Keratinocyte (primary cell): Measurements from ENCODE around the gene MS4A15. TPM values are rescaled to one million over a fixed set of nuclear protein-coding genes. Genes with fewer than 3 reads are reported as not detected.

ENCODE experiments used
- DNase-seq: peaks from one replicate; pipeline ENCODE4 v3.0.0-alpha.2; 2011; ENCODE audit warnings: low read depth, missing footprints, low spot score
- FAIRE-seq: peaks from 2 replicates; lab custom pipeline; 2011; peaks lifted over from hg19 to GRCh38; lab: Jason Lieb, UNC
- H2AFZ ChIP-seq: 2 replicates; pipeline ENCODE4 v1.6.0; 2012; ENCODE audit warnings: low read length, control low read depth, inconsistent platforms; ENCODE audit not compliant: control insufficient read depth
- H3K27ac ChIP-seq: 2 replicates; pipeline ENCODE4 v1.5.1; 2011; ENCODE audit warnings: low read length; ENCODE audit not compliant: control insufficient read depth, insufficient read depth
- H3K27me3 ChIP-seq: 3 replicates; pipeline ENCODE4 v1.6.0; 2011; ENCODE audit warnings: low read length; ENCODE audit not compliant: control insufficient read depth, insufficient read depth; ENCODE audit errors: extremely low read depth
- H3K36me3 ChIP-seq, 2 experiments: 2 replicates in 1 of 2; 3 replicates in 1 of 2; pipeline ENCODE4 v1.5.1; 2011; ENCODE audit warnings: low read length in 2 of 2, mild to moderate bottlenecking in 1 of 2; ENCODE audit not compliant: control insufficient read depth in 2 of 2, insufficient read depth in 2 of 2; ENCODE audit errors: extremely low read depth in 1 of 2
- H3K4me1 ChIP-seq: 3 replicates; pipeline ENCODE4 v1.5.1; 2011; ENCODE audit warnings: low read length; ENCODE audit not compliant: control insufficient read depth, insufficient read depth; ENCODE audit errors: extremely low read depth
- H3K4me2 ChIP-seq: 3 replicates; pipeline ENCODE4 v1.6.0; 2011; ENCODE audit warnings: low read depth, low read length; ENCODE audit not compliant: control insufficient read depth, insufficient read depth; ENCODE audit errors: extremely low read depth
- H3K4me3 ChIP-seq, 3 experiments: fragments of 200-600 bp in 1 of 3; sonication (generic) in 1 of 3; 2 replicates in 2 of 3; 3 replicates in 1 of 3; pipeline ENCODE4 v1.5.1; 2011 to 2016; ENCODE audit warnings: low read length in 3 of 3, mild to moderate bottlenecking in 3 of 3, control low read depth in 2 of 3, inconsistent platforms in 1 of 3, low read depth in 1 of 3, mixed read lengths in 1 of 3, mixed run types in 1 of 3, moderate library complexity in 1 of 3; ENCODE audit not compliant: control insufficient read depth in 2 of 3, insufficient read depth in 2 of 3; ENCODE audit errors: extremely low read depth in 1 of 3
- H3K79me2 ChIP-seq: 2 replicates; pipeline ENCODE4 v1.6.0; 2012; ENCODE audit warnings: low read length; ENCODE audit not compliant: control insufficient read depth, insufficient read depth
- H3K9ac ChIP-seq: 3 replicates; pipeline ENCODE4 v1.6.0; 2011; ENCODE audit warnings: low read length; ENCODE audit not compliant: control insufficient read depth, insufficient read depth; ENCODE audit errors: extremely low read depth
- H3K9me1 ChIP-seq: 3 replicates; pipeline ENCODE4 v1.6.0; 2011; ENCODE audit warnings: low read length; ENCODE audit not compliant: control insufficient read depth, insufficient read depth; ENCODE audit errors: extremely low read depth
- H3K9me3 ChIP-seq: 2 replicates; pipeline ENCODE4 v1.5.1; 2012; ENCODE audit warnings: low read depth, low read length; ENCODE audit not compliant: control insufficient read depth
- H4K20me1 ChIP-seq: 3 replicates; pipeline ENCODE4 v1.6.0; 2011; ENCODE audit warnings: low read length; ENCODE audit not compliant: control insufficient read depth, insufficient read depth; ENCODE audit errors: extremely low read depth
- CTCF ChIP-seq, 3 experiments: IDR thresholded peaks in 1 of 3; conservative IDR thresholded peaks in 1 of 3; optimal IDR thresholded peaks in 1 of 3; 2 replicates in 2 of 3; 3 replicates in 1 of 3; pipeline versions ENCODE3 to v1.5.1; 2011; ENCODE audit warnings: low read length in 3 of 3, mild to moderate bottlenecking in 3 of 3, moderate library complexity in 2 of 3, control low read depth in 1 of 3, inconsistent platforms in 1 of 3; ENCODE audit not compliant: insufficient read depth in 2 of 3; ENCODE audit errors: extremely low read depth in 1 of 3
- EZH2 ChIP-seq: IDR thresholded peaks from one replicate; pipeline ENCODE4 v1.6.1; 2012; ENCODE audit warnings: inconsistent platforms, mild to moderate bottlenecking, low read length, moderate library complexity
- dilution Hi-C: fragments of 300-500 bp; cut with MboI; formaldehyde crosslinking; loops from one replicate; pipeline ENCODE4 v1.7.0; 2020; ENCODE audit warnings: low sequenced_read_pairs; ENCODE audit not compliant: extremely low pct_ligation_motif_present
- polyA plus RNA-seq, 5 experiments: library from polyadenylated mRNA; depleted of rRNA in 3 of 5; stranded (reverse) in 3 of 5; stranded (forward) in 1 of 5; unstranded in 1 of 5; fragments of >200 nt; gene quantifications; 1 replicate in 1 of 5; 2 replicates in 3 of 5; 3 replicates in 1 of 5; pipeline versions ENCODE4 v1.2.1 to v1.2.3, GENCODE V29; 2011 to 2012; ENCODE audit warnings: missing spikeins in 2 of 5, low read depth in 1 of 5, low replicate concordance in 1 of 5

The MS4A15 gene
- polyA plus RNA-seq, 1 donor (not counting 4 experiments of a cell fraction or from before 2014, with no cell fraction given): 0.03 TPM

DNA sequence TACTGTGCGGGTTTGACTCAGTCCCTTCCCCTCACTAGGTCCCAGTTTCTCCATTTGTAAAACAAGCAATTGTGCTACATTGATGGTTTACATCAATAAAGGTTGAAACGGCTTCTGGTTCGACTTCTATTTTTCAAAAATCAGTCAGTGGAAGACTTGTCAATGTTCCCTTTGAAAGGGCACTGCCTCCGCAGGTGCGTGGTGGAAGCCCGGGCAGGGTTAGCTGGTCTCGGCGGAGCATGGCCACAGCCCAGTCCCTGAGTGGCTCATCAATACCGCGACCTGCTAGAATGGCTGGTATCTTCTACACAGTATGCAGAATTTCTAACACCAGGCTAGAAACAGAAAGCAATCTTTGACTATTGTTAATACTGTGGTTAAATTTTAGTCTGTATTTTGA lies 44.5 kb downstream of the MS4A15 start:
- Histone ChIP-seq H3K27me3 (no peaks in the 10 kb centered on the region), H3K79me2 (no peaks in the 10 kb centered on the region), H3K36me3 (no peaks in the 10 kb centered on the region), H3K9me1 (no peaks in the 10 kb centered on the region), H3K9ac (no peak overlapping the region), H2AFZ (no peak overlapping the region), H3K4me2 (no peak overlapping the region), H3K4me1 (no peaks in the 10 kb centered on the region), H4K20me1 (no peaks in the 10 kb centered on the region), H3K4me3 (no peak overlapping the region), H3K27ac (no peak overlapping the region), H3K9me3 (no peaks in the 10 kb centered on the region)
- no peak for DNase-seq
- dilution Hi-C loops: no loop called here
- TF ChIP-seq EZH2 (no peak), CTCF (optimal IDR thresholded peaks at IDR 0.05 in 1 of 3, IDR thresholded peaks at IDR 0.05 in 1 of 3, conservative IDR thresholded peaks at IDR 0.05 in 1 of 3; ENCODE audit: extremely low read depth in 1 of 3, insufficient read depth in 2 of 3, low read length in 3 of 3) (no peak)
- no peak for FAIRE-seq

DNA sequence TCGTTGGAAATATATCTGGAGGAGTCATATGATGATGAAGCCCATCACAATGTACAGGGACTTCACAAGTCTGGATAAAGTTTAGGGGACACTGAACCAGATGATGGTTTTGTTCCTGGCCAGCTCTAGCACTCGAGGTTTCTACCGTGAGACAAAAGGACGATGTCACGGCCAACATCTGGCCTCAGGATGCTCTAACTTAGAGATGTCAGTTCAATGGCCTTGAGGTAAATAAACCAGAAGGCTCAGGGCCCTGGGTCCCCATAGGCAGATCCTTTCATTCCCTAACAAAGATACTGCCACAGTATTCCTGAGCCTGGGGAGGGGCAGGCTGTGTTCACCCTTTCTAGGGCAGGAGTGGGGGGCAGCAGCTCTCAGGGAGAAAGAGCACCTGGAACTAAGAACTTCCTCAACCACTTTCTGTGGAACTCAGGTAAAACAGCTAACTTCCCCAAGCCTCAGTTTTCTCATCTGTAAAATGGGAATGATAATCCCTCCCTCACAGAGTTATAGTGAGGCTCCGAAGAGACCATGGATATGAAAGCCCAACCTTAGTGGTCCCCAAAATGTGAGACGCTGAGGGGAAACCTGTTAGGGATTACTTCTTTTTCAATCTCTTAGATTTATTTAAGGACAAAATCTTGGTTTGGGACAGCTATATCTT lies 46.7 kb downstream of the MS4A15 start:
- H3K4me1 ChIP-seq: no peaks in the 10 kb centered on the region
- H3K27ac ChIP-seq: no peak overlapping the region
- FAIRE-seq (no peak), DNase-seq (no peak)
- no peak overlapping the region for H3K4me3 ChIP-seq
- no peak overlapping the region for H2AFZ ChIP-seq
- no peak overlapping the region for H3K9ac ChIP-seq
- H3K9me1 ChIP-seq: no peaks in the 10 kb centered on the region
- dilution Hi-C loops: no loop called here
- H3K79me2 ChIP-seq: no peaks in the 10 kb centered on the region
- no peaks in the 10 kb centered on the region for H3K27me3 ChIP-seq
- H4K20me1 ChIP-seq: no peaks in the 10 kb centered on the region
- TF ChIP-seq EZH2: no peak
- no peak for TF ChIP-seq CTCF (optimal IDR thresholded peaks at IDR 0.05 in 1 of 3, IDR thresholded peaks at IDR 0.05 in 1 of 3, conservative IDR thresholded peaks at IDR 0.05 in 1 of 3; ENCODE audit: extremely low read depth in 1 of 3, insufficient read depth in 2 of 3, low read length in 3 of 3)
- no peaks in the 10 kb centered on the region for H3K36me3 ChIP-seq
- H3K9me3 ChIP-seq: no peaks in the 10 kb centered on the region
- no peak overlapping the region for H3K4me2 ChIP-seq
